Measurements from ENCODE around the gene GSE1.
A peak's percentile ranks its signal among the peaks of the same experiment; 100 is the strongest.

GSE1 gene

GRCh38 chr16:85612801-85613603, at the start of gene GSE1:
Gene GSE1, plus strand, starts transcription at chr16:85613322. Its CDS starts 70 bp downstream, at chr16:85613392.
- peak; percentile 86 for DNase-seq

- DNase-seq = no peak
Measured at GRCh38 chr16:85563515-85564276, 49.4 kb upstream of the GSE1 start.

- DNase-seq = no peak
Measured at GRCh38 chr16:85564277-85565051, 48.7 kb upstream of the GSE1 start.

- DNase-seq = no peak
Measured at GRCh38 chr16:85565340-85565739, 47.8 kb upstream of the GSE1 start.

- DNase-seq = no peak
Measured at GRCh38 chr16:85565801-85566526, 47.2 kb upstream of the GSE1 start.

- no peak for DNase-seq
Measured at GRCh38 chr16:85566561-85567100, 46.5 kb upstream of the GSE1 start.

- DNase-seq = no peak
Measured at GRCh38 chr16:85567101-85567866, 45.8 kb upstream of the GSE1 start.

- DNase-seq = no peak
Measured at GRCh38 chr16:85567935-85568334, 45.2 kb upstream of the GSE1 start.

GRCh38 chr16:85568519-85568918, 44.6 kb upstream of the GSE1 start:
- no peak for DNase-seq

GRCh38 chr16:85569039-85569614, 44.0 kb upstream of the GSE1 start:
- no peak for DNase-seq

GRCh38 chr16:85569615-85570212, 43.4 kb upstream of the GSE1 start:
- peak; percentile 41 for DNase-seq

- no peak for DNase-seq
Measured at GRCh38 chr16:85570213-85570734, 42.8 kb upstream of the GSE1 start.

- no peak for DNase-seq
Measured at GRCh38 chr16:85570735-85571562, 42.2 kb upstream of the GSE1 start.

GRCh38 chr16:85571563-85571812, 41.6 kb upstream of the GSE1 start:
- DNase-seq = no peak

- no peak for DNase-seq
Measured at GRCh38 chr16:85571813-85572619, 41.1 kb upstream of the GSE1 start.

- DNase-seq = no peak
Measured at GRCh38 chr16:85573045-85573695, 40.0 kb upstream of the GSE1 start.

- DNase-seq = peak; percentile 19
Measured at GRCh38 chr16:85573696-85574641, 39.2 kb upstream of the GSE1 start.

All from NCI-H1105 treated with DMSO at 0.1 percent for 48 hours (cell line).